Measurements from ENCODE around the gene MRNIP. TPM values are rescaled to one million over a fixed set of nuclear protein-coding genes. Genes with fewer than 3 reads are reported as not detected.
A peak's percentile ranks its signal among the peaks of the same experiment; 100 is the strongest.

Gene MRNIP
- total RNA-seq, 6 experiments from 2014 or later = 4.7 to 14.7 (median 9.0) TPM

- ATAC-seq = no peak
- Histone ChIP-seq H3K36me3 (peaks cover 6 to 47% (median 22%) of the 10 kb centered on the region in 4 donors), H3K27ac (peak overlapping the region; percentile 43 to 75 (median 67)), H3K9me3 (no peaks in the 10 kb centered on the region), H3K4me1 (peaks cover 0 to 20% (median 9%) of the 10 kb centered on the region in 4 donors), H3K27me3 (no peaks in the 10 kb centered on the region), H3K4me3 (peak overlapping the region; percentile 48 to 62 (median 56))
- 53% methylated on average over 11 of the region's 21 CpGs for whole genome bisulfite sequencing (ENCODE audit: insufficient coverage, low coverage, low lambda C conversion rate, missing lambda C conversion rate)
- no peak for TF ChIP-seq POLR2A (IDR thresholded peaks at IDR 0.05)
- no peak for TF ChIP-seq CTCF (IDR thresholded peaks at IDR 0.05)
- DNase-seq = peak in 2 of 3 donors; percentile 50 to 59
- intact Hi-C loops (cut with DNase I) = loop anchor here (5.0 kb wide), 1 partner anchor 35 kb away; no protein-coding TSS in a partner anchor
Measured at GRCh38 chr5:179796877-179797608, 61.6 kb downstream of the MRNIP start.

- Histone ChIP-seq H3K27ac (peak overlapping the region; percentile 43 to 75 (median 67)), H3K36me3 (peaks cover 6 to 41% (median 22%) of the 10 kb centered on the region in 4 donors), H3K4me1 (peaks cover 0 to 18% (median 8%) of the 10 kb centered on the region in 4 donors), H3K27me3 (no peaks in the 10 kb centered on the region), H3K9me3 (no peaks in the 10 kb centered on the region), H3K4me3 (peak overlapping the region; percentile 48 to 62 (median 56))
- DNase-seq (peak; percentile 88 to 90 (median 89)), ATAC-seq (peak; percentile 76 to 87 (median 83))
- intact Hi-C loops (cut with DNase I) = loop anchor here (5.0 kb wide), 1 partner anchor 34 kb away; no protein-coding TSS in a partner anchor
- 5% methylated on average over 13 of the region's 113 CpGs for WGBS (ENCODE audit: insufficient coverage, low coverage, low lambda C conversion rate, missing lambda C conversion rate)
- TF ChIP-seq POLR2A (IDR thresholded peaks at IDR 0.05) = peak; percentile 65
- TF ChIP-seq CTCF (IDR thresholded peaks at IDR 0.05) = peak; percentile 85 to 97 (median 90)
Measured at GRCh38 chr5:179795863-179796833, 62.5 kb downstream of the MRNIP start.

GRCh38 chr5:179795049-179795862 is 63.4 kb downstream of the MRNIP start:
- no peak for TF ChIP-seq POLR2A (IDR thresholded peaks at IDR 0.05)
- TF ChIP-seq CTCF (IDR thresholded peaks at IDR 0.05) = no peak
- Histone ChIP-seq H3K4me3 (peak overlapping the region; percentile 48 to 62 (median 56)), H3K4me1 (peaks cover 0 to 18% (median 8%) of the 10 kb centered on the region in 4 donors), H3K27me3 (no peaks in the 10 kb centered on the region), H3K36me3 (peaks cover 6 to 33% (median 21%) of the 10 kb centered on the region in 4 donors), H3K27ac (peak overlapping the region; percentile 43 to 75 (median 67)), H3K9me3 (no peaks in the 10 kb centered on the region)
- DNase-seq = peak; percentile 48 to 54 (median 50)
- intact Hi-C loops (cut with DNase I) = loop anchor here (5.0 kb wide), 1 partner anchor 33 kb away; no protein-coding TSS in a partner anchor
- 0% methylated on average over 2 of the region's 53 CpGs for WGBS (ENCODE audit: insufficient coverage, low coverage, low lambda C conversion rate, missing lambda C conversion rate)
- ATAC-seq = no peak

- DNase-seq (peak in 1 of 3 donors; percentile 49), ATAC-seq (no peak)
- Histone ChIP-seq H3K27me3 (no peaks in the 10 kb centered on the region), H3K36me3 (peaks cover 2 to 26% (median 18%) of the 10 kb centered on the region in 4 donors), H3K4me3 (no peak overlapping the region), H3K9me3 (no peaks in the 10 kb centered on the region), H3K4me1 (peaks cover 0 to 18% (median 8%) of the 10 kb centered on the region in 4 donors), H3K27ac (no peak overlapping the region)
- intact Hi-C loops (cut with DNase I) = no loop called here
- WGBS (ENCODE audit: insufficient coverage, low coverage, low lambda C conversion rate, missing lambda C conversion rate) = no CpG with 5 or more reads among the region's 3 CpGs
- TF ChIP-seq POLR2A (IDR thresholded peaks at IDR 0.05) (no peak), CTCF (IDR thresholded peaks at IDR 0.05) (no peak)
Measured at GRCh38 chr5:179794575-179794974, 64.0 kb downstream of the MRNIP start.
